Rectal smooth muscle tissue (tissue), 1 donor: ENCODE measurements around the gene OSBPL2.
A peak's percentile ranks its signal among the peaks of the same experiment; 100 is the strongest.

Experiments used
- H3K27ac ChIP-seq: one replicate; pipeline ENCODE4 v1.7.0; 2013; ENCODE audit warnings: low read depth, low read length, inconsistent platforms
- H3K27me3 ChIP-seq: one replicate; pipeline ENCODE4 v1.7.0; 2013; ENCODE audit warnings: low read length; ENCODE audit not compliant: control insufficient read depth, insufficient read depth
- H3K36me3 ChIP-seq: one replicate; pipeline ENCODE4 v1.7.0; 2013; ENCODE audit warnings: low read length; ENCODE audit not compliant: control insufficient read depth, insufficient read depth
- H3K4me1 ChIP-seq: one replicate; pipeline ENCODE4 v1.7.0; 2013; ENCODE audit warnings: low read length; ENCODE audit not compliant: control insufficient read depth, insufficient read depth
- H3K4me3 ChIP-seq: one replicate; pipeline ENCODE4 v1.7.0; 2013; ENCODE audit warnings: low read length
- H3K9ac ChIP-seq: one replicate; pipeline ENCODE4 v1.7.0; 2013; ENCODE audit warnings: low read length

OSBPL2 gene

GRCh38 chr20:62313021-62313420 is 74.7 kb downstream of the OSBPL2 start:
- Histone ChIP-seq H3K27me3 (no peaks in the 10 kb centered on the region), H3K27ac (no peak overlapping the region), H3K4me3 (no peak overlapping the region), H3K4me1 (no peaks in the 10 kb centered on the region), H3K9ac (no peak overlapping the region), H3K36me3 (peaks cover 48% of the 10 kb centered on the region)

GRCh38 chr20:62313460-62314338 is 75.4 kb downstream of the OSBPL2 start:
- no peak overlapping the region for H3K9ac ChIP-seq
- H3K27me3 ChIP-seq, result no peaks in the 10 kb centered on the region
- no peak overlapping the region for H3K4me3 ChIP-seq
- peaks cover 42% of the 10 kb centered on the region for H3K36me3 ChIP-seq
- no peaks in the 10 kb centered on the region for H3K4me1 ChIP-seq
- H3K27ac ChIP-seq, result no peak overlapping the region

- Histone ChIP-seq H3K36me3 (peaks cover 45% of the 10 kb centered on the region), H3K27me3 (no peaks in the 10 kb centered on the region), H3K4me1 (no peaks in the 10 kb centered on the region), H3K9ac (no peak overlapping the region), H3K4me3 (no peak overlapping the region), H3K27ac (no peak overlapping the region)
Observed at GRCh38 chr20:62314339-62314638, 76.0 kb downstream of the OSBPL2 start.

- H3K36me3 ChIP-seq, result peaks cover 45% of the 10 kb centered on the region
- no peak overlapping the region for H3K27ac ChIP-seq
- no peaks in the 10 kb centered on the region for H3K4me1 ChIP-seq
- no peak overlapping the region for H3K9ac ChIP-seq
- no peaks in the 10 kb centered on the region for H3K27me3 ChIP-seq
- H3K4me3 ChIP-seq, result no peak overlapping the region
Observed at GRCh38 chr20:62314711-62315302, 76.5 kb downstream of the OSBPL2 start.

- H3K4me1 ChIP-seq, result no peaks in the 10 kb centered on the region
- no peak overlapping the region for H3K9ac ChIP-seq
- H3K36me3 ChIP-seq, result peaks cover 43% of the 10 kb centered on the region
- no peak overlapping the region for H3K27ac ChIP-seq
- no peaks in the 10 kb centered on the region for H3K27me3 ChIP-seq
- H3K4me3 ChIP-seq, result no peak overlapping the region
Observed at GRCh38 chr20:62315773-62316172, 77.5 kb downstream of the OSBPL2 start.

- H3K4me1 ChIP-seq, result no peaks in the 10 kb centered on the region
- H3K27me3 ChIP-seq, result no peaks in the 10 kb centered on the region
- no peak overlapping the region for H3K9ac ChIP-seq
- no peak overlapping the region for H3K27ac ChIP-seq
- H3K4me3 ChIP-seq, result no peak overlapping the region
- peaks cover 45% of the 10 kb centered on the region for H3K36me3 ChIP-seq
Observed at GRCh38 chr20:62316331-62317166, 78.2 kb downstream of the OSBPL2 start.

GRCh38 chr20:62317167-62317655 is 78.9 kb downstream of the OSBPL2 start:
- no peak overlapping the region for H3K27ac ChIP-seq
- H3K36me3 ChIP-seq, result peaks cover 43% of the 10 kb centered on the region
- H3K9ac ChIP-seq, result no peak overlapping the region
- no peak overlapping the region for H3K4me3 ChIP-seq
- no peaks in the 10 kb centered on the region for H3K27me3 ChIP-seq
- no peaks in the 10 kb centered on the region for H3K4me1 ChIP-seq

- no peaks in the 10 kb centered on the region for H3K27me3 ChIP-seq
- H3K27ac ChIP-seq, result no peak overlapping the region
- peaks cover 39% of the 10 kb centered on the region for H3K36me3 ChIP-seq
- no peak overlapping the region for H3K9ac ChIP-seq
- no peaks in the 10 kb centered on the region for H3K4me1 ChIP-seq
- H3K4me3 ChIP-seq, result no peak overlapping the region
Observed at GRCh38 chr20:62318400-62319345, 80.4 kb downstream of the OSBPL2 start.

GRCh38 chr20:62319346-62319909 is 81.1 kb downstream of the OSBPL2 start:
- no peak overlapping the region for H3K27ac ChIP-seq
- H3K4me3 ChIP-seq, result no peak overlapping the region
- peaks cover 34% of the 10 kb centered on the region for H3K36me3 ChIP-seq
- no peak overlapping the region for H3K9ac ChIP-seq
- no peaks in the 10 kb centered on the region for H3K4me1 ChIP-seq
- H3K27me3 ChIP-seq, result no peaks in the 10 kb centered on the region

GRCh38 chr20:62320581-62321354 is 82.4 kb downstream of the OSBPL2 start:
- Histone ChIP-seq H3K27ac (peak overlapping the region; percentile 61), H3K27me3 (no peaks in the 10 kb centered on the region), H3K4me1 (no peaks in the 10 kb centered on the region), H3K9ac (no peak overlapping the region), H3K4me3 (no peak overlapping the region), H3K36me3 (peaks cover 27% of the 10 kb centered on the region)

- no peak overlapping the region for H3K9ac ChIP-seq
- H3K27ac ChIP-seq, result no peak overlapping the region
- no peaks in the 10 kb centered on the region for H3K27me3 ChIP-seq
- H3K36me3 ChIP-seq, result peaks cover 22% of the 10 kb centered on the region
- no peaks in the 10 kb centered on the region for H3K4me1 ChIP-seq
- H3K4me3 ChIP-seq, result no peak overlapping the region
Observed at GRCh38 chr20:62321521-62321948, 83.2 kb downstream of the OSBPL2 start.
